Activated T-helper 17 cell treated with anti-CD3 and anti-CD28 coated beads, Interleukin-2, amount 50 U/mL, for 72 hours (primary cell): Measurements from ENCODE around the gene SLC49A3. TPM values are rescaled to one million over a fixed set of nuclear protein-coding genes. Genes with fewer than 3 reads are reported as not detected.
"Not testable (repeated sequence)": the region's sequence is repeated elsewhere in the genome, so short reads cannot be mapped to it uniquely, and the experiment has no call there.

Experiments
- ATAC-seq: fragments of 150-1000 bp; cut with Tn5 transposase; replicated peaks from 2 replicates; pipeline ENCODE4 v1.10.0; 2021; ENCODE audit warnings: mild to moderate bottlenecking, moderate library complexity
- H3K27ac Mint-ChIP-seq: one replicate; pipeline ENCODE4 v1.8.0; 2022; ENCODE audit warnings: mixed read lengths
- H3K27me3 Mint-ChIP-seq: one replicate; pipeline ENCODE4 v1.8.0; 2022; ENCODE audit warnings: mixed read lengths
- H3K36me3 Mint-ChIP-seq: one replicate; pipeline ENCODE4 v1.8.0; 2022; ENCODE audit warnings: low read depth, mild to moderate bottlenecking, mixed read lengths
- H3K4me1 Mint-ChIP-seq: one replicate; pipeline ENCODE4 v1.8.0; 2022; ENCODE audit warnings: mixed read lengths
- H3K4me3 Mint-ChIP-seq: one replicate; pipeline ENCODE4 v1.8.0; 2022; ENCODE audit warnings: mild to moderate bottlenecking, mixed read lengths
- H3K9me3 Mint-ChIP-seq: one replicate; pipeline ENCODE4 v1.8.0; 2022; ENCODE audit warnings: mixed read lengths
- total RNA-seq, 2 donors: library from RNA; stranded (reverse); gene quantifications; one replicate each; pipeline ENCODE4 v1.2.3, GENCODE V29; 2022

SLC49A3 gene
- total RNA-seq, result 1 to 10 TPM in 1 of 2 donors, under 1 TPM in 1; 0.61 to 1.4 TPM

DNA sequence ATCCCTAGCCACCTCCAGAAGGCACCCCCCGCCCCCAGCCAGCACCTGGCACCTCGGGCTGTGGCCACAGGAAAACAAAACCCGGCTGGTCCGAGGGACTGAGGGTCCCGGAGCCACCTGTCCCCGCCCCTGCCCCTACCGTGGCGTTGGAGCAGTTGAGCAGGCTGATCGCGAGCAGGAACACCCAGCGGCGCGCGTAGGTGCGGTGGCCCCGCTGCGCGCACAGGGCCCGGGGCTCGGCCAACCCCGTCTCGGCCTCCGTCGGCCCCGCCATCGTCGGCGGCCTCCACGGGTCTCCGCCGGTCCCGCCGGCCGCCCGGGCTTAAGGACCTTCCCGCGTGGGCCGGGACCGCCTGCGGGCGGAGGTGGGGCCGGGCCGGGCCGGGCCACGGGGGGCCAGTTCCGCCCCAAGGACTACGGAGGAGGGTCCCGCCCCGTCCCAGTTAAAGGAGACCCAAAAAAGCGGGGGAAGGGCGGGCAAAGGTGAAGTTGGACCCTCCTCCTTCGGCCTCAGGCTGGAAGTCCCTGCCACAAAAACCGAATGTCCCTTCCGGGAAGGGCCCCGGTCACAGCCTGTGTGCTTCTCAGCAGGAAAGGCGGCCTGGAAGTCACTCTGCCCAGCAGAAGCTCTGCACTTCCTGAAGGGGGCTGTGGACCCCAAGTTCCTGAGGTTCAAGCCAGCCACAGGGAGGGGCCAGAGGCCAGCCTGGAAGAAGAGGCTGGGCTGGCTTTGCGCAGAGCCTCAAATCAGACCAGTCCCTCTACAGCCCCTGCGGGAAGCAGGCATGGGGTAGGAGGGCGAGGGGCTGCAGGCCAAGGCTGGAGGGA is at the start of gene SLC49A3:
Gene SLC49A3, minus strand, starts transcription at position 298 of the 828 bp plus-strand sequence. Its CDS starts 24 bp downstream, at position 274.
- Mint-ChIP-seq H3K4me1 (no peaks in the 10 kb centered on the region), H3K36me3 (no peaks in the 10 kb centered on the region), H3K27me3 (peaks cover 6% of the 10 kb centered on the region), H3K4me3 (no peak within 1 kb of the TSS), H3K27ac (no peak within 1 kb of the TSS), H3K9me3 (no peaks in the 10 kb centered on the region)
- peak; percentile 32 for ATAC-seq

DNA sequence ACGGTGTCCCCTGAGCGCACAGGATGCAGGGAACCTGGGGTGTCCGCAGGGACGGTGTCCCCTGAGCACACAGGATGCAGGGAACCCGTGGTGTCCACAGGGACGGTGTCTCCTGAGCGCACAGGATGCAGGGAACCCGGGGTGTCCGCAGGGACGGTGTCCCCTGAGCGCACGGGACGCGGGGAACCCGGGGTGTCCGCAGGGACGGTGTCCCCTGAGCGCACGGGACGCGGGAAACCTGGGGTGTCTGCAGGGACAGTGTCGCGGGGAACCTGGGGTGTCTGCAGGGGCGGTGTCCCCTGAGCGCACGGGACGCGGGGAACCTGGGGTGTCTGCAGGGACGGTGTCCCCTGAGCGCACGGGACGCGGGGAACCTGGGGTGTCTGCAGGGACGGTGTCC is 47.6 kb upstream of the SLC49A3 start:
- not testable (repeated sequence) for H3K4me3 Mint-ChIP-seq, H3K9me3 Mint-ChIP-seq, H3K4me1 Mint-ChIP-seq, H3K27ac Mint-ChIP-seq, H3K27me3 Mint-ChIP-seq, ATAC-seq
- peaks cover 40% of the 10 kb centered on the region for H3K36me3 Mint-ChIP-seq

DNA sequence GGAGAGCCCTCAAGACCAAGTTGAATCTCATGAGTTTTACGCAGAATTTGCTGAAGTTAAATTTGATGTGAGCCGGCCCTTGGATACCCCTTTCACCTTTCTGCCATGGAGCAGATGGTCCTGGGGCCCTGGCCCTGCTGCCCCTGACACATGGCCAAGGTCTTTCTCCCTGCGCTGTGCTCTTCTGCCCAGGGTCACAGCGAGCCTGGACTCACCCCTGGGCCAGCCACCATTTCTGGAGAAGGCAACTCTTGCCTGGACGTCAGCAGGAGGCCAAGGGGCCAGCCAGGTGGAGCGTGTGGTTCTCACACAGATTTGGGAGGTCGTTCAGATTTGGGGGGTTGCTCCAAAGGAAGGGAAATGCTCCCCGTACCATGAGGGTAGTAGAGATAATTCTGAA is 46.6 kb upstream of the SLC49A3 start:
- H3K36me3 Mint-ChIP-seq, result peaks cover 45% of the 10 kb centered on the region
- ATAC-seq, result no peak
- H3K9me3 Mint-ChIP-seq, result no peaks in the 10 kb centered on the region
- H3K4me1 Mint-ChIP-seq, result no peaks in the 10 kb centered on the region
- H3K27ac Mint-ChIP-seq, result no peak overlapping the region
- no peaks in the 10 kb centered on the region for H3K27me3 Mint-ChIP-seq
- H3K4me3 Mint-ChIP-seq, result no peak overlapping the region

DNA sequence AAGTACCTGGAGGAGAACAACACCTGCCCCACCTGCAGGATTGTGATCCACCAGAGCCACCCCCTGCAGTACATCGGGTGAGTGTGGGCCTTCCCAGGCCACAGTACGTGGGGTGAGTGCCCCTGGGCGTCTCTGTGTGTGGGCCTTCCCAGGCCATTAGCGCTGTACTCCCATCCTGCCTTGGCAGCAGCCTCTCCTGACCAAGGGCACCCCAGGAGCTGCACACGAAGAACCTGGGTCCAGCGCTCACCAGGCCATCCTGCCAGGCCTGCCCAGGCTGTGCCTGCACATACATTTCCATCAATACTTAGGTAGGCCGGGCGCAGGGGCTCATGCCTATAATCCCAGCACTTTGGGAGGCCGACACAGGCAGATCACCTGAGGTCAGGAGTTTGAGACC is 46.0 kb upstream of the SLC49A3 start:
- no peaks in the 10 kb centered on the region for H3K27me3 Mint-ChIP-seq
- no peaks in the 10 kb centered on the region for H3K4me1 Mint-ChIP-seq
- H3K4me3 Mint-ChIP-seq, result no peak overlapping the region
- H3K36me3 Mint-ChIP-seq, result peaks cover 48% of the 10 kb centered on the region
- no peak for ATAC-seq
- no peak overlapping the region for H3K27ac Mint-ChIP-seq
- H3K9me3 Mint-ChIP-seq, result no peaks in the 10 kb centered on the region

DNA sequence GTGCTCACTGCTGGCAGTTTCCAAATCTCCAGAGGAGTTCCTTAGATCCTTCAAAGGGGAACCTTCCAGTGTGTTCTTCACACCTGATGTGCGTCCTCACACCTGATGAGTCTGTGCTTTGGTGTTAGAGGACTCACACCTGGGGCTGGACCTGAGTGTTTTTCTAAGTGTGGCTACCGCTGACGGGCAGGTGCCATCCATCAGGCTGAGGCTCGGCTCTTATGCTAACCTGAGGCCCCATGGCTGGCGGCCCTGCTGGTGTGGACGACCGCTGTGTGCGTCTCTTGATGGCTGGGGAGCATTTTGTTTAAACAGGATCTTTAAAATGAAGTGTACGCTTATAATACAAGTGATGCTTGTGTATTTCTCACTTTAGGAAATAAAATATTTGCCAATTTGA is 45.1 kb upstream of the SLC49A3 start:
- H3K27me3 Mint-ChIP-seq, result no peaks in the 10 kb centered on the region
- no peaks in the 10 kb centered on the region for H3K9me3 Mint-ChIP-seq
- peaks cover 48% of the 10 kb centered on the region for H3K36me3 Mint-ChIP-seq
- no peak overlapping the region for H3K4me3 Mint-ChIP-seq
- H3K27ac Mint-ChIP-seq, result no peak overlapping the region
- no peak for ATAC-seq
- H3K4me1 Mint-ChIP-seq, result no peaks in the 10 kb centered on the region

DNA sequence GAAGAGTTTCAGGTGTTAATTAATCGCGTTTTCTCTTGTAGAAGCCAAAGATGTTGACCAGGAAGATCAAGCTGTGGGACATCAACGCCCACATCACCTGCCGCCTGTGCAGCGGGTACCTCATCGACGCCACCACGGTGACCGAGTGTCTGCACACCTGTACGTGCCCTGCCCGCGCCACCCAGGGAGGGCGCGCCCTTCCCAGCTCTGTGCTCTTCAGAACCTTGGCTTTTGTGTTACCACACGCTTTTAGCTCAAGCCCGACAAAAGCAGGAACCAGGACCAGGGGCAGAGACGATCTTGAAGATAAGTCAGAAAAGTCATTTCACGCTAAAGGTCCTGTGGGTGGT is 44.7 kb upstream of the SLC49A3 start:
- no peak for ATAC-seq
- H3K4me1 Mint-ChIP-seq, result no peaks in the 10 kb centered on the region
- H3K9me3 Mint-ChIP-seq, result no peaks in the 10 kb centered on the region
- H3K4me3 Mint-ChIP-seq, result no peak overlapping the region
- H3K36me3 Mint-ChIP-seq, result peaks cover 48% of the 10 kb centered on the region
- H3K27ac Mint-ChIP-seq, result no peak overlapping the region
- no peaks in the 10 kb centered on the region for H3K27me3 Mint-ChIP-seq

DNA sequence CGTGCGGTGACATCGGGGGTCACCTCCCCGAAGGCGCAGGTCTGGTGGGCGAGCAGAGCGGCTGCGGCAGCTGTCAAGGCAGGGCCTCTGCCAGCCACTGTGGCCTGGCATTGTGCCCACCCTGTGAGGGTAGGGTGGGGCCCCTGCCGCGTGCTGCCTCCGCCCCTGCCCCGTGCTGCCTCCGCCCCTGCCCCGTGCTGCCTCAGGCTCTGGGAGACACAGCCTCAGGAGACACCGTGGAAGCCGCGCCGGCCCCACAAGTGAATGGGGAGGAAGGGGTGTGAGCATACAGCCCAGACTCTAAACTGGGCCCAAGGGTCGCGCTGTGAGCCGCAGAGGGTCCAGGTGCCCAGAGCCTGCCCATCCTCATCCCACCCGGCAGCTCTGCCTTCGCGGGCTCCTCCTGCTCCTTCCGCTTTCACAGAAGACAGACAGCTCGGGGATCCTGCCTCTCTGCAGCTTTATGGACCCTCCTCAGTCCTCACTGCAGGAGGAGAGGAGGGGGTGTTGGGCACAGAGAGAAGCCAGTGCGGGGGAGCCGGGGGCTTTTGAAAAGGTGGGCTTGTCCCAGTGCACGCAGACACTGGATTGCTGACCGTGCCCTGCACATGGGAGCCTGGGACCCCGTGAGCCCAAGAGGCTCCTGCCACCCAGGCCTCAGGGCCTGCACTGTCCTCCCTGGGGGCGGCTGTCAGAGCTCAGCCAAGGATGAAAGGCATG is 44.1 kb upstream of the SLC49A3 start:
- no peaks in the 10 kb centered on the region for H3K4me1 Mint-ChIP-seq
- no peaks in the 10 kb centered on the region for H3K27me3 Mint-ChIP-seq
- H3K9me3 Mint-ChIP-seq, result no peaks in the 10 kb centered on the region
- no peak for ATAC-seq
- no peak overlapping the region for H3K4me3 Mint-ChIP-seq
- H3K27ac Mint-ChIP-seq, result no peak overlapping the region
- peaks cover 45% of the 10 kb centered on the region for H3K36me3 Mint-ChIP-seq

DNA sequence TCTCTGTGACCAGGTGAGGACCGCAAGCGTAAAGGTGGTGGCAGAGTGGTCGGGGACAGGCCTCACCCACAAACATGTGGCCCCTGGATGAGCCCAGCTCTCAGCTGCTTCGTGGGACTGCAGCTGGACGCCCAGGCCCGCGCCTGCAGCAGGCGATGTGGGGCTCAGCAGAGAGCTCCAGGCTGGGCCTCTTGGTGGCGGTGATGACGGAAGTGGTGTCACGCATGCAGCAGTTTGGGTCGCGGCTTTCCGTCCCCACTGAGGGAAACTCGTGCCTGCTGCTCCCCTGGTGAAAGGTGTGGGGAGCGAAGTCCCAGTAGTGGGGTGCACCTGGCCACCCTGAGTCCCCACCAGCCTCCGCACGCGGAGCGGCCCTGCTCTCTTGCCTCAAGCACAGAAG is 43.5 kb upstream of the SLC49A3 start:
- no peaks in the 10 kb centered on the region for H3K27me3 Mint-ChIP-seq
- no peaks in the 10 kb centered on the region for H3K4me1 Mint-ChIP-seq
- no peaks in the 10 kb centered on the region for H3K9me3 Mint-ChIP-seq
- no peak overlapping the region for H3K4me3 Mint-ChIP-seq
- no peak for ATAC-seq
- H3K27ac Mint-ChIP-seq, result no peak overlapping the region
- peaks cover 40% of the 10 kb centered on the region for H3K36me3 Mint-ChIP-seq

DNA sequence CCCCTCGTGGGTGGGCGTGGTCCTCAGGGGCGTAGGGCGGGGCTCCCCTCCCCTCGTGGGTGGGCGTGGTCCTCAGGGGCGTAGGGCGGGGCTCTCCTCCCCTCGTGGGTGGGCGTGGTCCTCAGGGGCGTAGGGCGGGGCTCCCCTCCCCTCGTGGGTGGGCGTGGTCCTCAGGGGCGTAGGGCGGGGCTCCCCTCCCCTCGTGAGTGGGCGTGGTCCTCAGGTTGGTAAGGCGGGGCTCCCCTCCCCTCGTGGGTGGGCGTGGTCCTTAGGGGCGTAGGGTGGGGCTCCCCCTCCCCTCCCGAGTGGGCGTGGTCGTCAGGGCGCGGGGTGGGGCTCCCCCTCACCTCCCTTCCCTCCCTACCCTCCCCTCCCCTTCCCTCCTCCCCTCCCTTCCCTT is 43.0 kb upstream of the SLC49A3 start:
- ATAC-seq, H3K27ac Mint-ChIP-seq, H3K9me3 Mint-ChIP-seq, H3K27me3 Mint-ChIP-seq, H3K4me3 Mint-ChIP-seq, H3K4me1 Mint-ChIP-seq: not testable (repeated sequence)
- peaks cover 35% of the 10 kb centered on the region for H3K36me3 Mint-ChIP-seq

DNA sequence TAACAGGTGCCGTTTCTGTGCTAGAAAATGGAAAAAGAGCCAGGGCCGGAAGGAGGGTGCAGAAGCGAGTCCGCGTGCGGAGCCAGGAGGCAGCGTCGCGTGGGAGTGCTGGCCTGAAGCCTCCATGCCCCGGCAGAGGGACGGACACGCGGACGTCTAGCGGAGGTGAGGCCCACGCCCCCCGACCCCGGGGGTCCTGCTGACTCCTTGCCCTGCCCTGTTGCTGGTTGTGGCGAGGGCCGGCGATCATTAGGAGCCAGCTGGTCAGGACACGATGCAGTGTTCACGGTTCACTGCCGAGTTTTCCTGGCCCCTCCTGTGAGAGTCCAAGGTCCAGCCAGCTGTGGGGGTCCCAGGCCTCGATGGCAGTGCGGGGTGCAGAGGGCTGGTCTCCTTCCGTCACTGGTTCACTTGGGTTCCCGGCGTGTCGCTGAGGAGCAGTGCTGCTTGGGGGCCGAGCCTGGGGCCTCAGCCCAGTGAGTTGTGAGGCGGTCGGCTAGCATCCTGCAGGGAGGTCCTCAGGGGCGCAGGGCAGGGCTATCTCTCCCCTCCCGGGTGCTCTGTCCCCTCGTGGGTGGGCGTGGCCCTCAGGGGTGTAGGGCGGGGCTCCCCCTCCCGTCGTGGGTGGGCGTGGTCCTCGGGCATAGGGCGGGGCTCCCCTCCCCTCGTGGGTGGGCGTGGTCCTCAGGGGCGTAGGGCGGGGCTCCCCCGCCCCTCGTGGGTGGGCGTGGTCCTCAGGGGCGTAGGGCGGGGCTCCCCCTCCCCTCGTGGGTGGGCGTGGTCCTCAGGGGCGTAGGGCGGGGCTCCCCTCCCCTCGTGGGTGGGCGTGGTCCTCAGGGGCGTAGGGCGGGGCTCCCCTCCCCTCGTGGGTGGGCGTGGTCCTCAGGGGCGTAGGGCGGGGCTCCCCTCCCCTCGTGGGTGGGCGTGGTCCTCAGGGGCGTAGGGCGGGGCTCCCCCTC is 42.3 kb upstream of the SLC49A3 start:
- not testable (repeated sequence) for H3K27me3 Mint-ChIP-seq, H3K4me3 Mint-ChIP-seq, H3K27ac Mint-ChIP-seq, ATAC-seq, H3K9me3 Mint-ChIP-seq, H3K4me1 Mint-ChIP-seq
- H3K36me3 Mint-ChIP-seq, result peaks cover 35% of the 10 kb centered on the region

DNA sequence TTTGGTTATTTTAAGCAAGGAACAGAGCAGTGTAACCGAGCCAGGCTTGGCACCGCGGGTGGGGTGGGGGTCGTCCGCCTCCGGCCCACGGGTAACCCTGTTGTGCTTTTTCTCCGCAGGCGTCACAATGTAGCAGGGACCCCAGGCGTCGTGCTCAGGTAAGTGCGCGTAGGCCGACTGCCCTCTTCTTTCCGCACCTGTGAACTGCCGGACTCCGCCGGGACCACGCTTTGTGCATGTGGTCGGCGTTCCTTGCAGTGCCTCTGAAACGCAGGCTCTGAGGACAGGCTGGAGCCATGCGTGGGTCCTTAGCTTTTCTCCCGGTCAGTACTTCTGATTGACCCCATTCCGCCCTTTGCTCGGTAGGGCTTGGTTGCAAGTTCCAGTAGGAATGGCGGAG is 41.6 kb upstream of the SLC49A3 start:
- Mint-ChIP-seq H3K27ac (no peak overlapping the region), H3K9me3 (no peaks in the 10 kb centered on the region), H3K36me3 (peaks cover 32% of the 10 kb centered on the region), H3K4me1 (no peaks in the 10 kb centered on the region), H3K27me3 (no peaks in the 10 kb centered on the region), H3K4me3 (no peak overlapping the region)
- no peak for ATAC-seq

DNA sequence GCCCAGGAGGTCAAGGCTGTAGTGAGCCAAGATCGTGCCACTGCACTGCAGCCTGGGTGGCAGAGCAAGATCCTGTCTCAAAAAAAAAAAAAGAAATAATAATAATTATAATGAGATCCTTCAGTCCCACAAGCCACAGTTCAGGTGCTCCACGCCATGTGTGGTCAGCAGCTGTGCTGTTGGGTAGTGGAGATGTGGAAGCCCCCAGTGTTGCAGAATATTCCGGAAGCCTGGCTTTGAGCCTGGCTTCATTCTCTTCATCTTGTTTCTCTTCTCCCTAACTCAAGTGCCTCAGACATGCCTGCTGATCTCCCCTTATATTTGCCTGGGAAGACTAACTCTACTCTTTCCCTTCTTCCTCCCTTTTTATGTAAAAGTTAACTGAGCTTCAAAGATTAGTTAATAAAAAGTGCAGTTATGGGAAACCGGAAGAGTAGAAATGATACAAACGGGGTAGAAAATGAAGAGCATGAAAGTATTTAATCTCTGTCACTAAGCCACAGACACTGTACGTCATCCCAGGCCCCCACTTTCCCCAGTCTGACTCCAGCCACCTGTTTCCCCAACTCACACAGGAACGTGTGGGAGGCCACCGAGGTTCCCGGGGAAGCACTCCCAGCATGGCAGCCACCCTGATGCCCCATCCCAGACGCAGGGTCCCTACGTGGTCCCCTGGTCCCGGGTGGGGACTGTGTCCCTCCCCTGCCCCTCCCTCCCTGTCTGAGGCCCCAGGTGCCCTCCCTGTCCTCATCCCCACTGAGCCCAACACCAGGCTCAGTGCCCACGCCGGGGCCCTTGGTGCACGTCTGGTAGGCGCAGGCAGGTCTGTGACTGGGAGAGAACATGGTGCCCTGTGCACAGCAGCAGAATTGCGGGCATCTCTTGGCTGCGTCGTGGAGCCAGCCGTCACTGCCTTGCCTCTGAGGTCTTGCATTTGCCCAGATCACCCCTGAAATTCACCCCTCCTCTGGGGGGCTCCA is 40.7 kb upstream of the SLC49A3 start:
- no peak for ATAC-seq
- no peak overlapping the region for H3K4me3 Mint-ChIP-seq
- H3K9me3 Mint-ChIP-seq, result no peaks in the 10 kb centered on the region
- no peaks in the 10 kb centered on the region for H3K4me1 Mint-ChIP-seq
- H3K27me3 Mint-ChIP-seq, result no peaks in the 10 kb centered on the region
- peaks cover 24% of the 10 kb centered on the region for H3K36me3 Mint-ChIP-seq
- H3K27ac Mint-ChIP-seq, result peak overlapping the region; percentile 12

DNA sequence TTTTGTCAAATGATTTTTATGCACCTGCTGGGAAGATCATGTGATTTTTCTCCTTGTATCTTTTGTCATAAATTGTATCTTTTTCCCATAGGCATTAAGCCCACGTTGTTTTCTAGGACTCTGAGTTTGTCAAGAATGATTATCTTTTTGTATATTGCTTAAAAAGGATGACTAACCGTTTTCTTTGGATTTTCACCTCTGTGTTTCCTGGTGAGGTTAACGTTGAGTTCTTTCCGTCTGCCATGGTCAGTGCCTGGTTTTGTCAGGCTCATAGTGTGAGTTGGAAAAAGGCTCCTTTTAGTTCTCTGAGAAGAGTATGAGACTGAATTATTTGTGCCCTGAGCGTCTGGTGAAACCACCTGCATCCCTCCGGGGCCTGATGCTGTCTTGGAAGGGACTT is 38.6 kb upstream of the SLC49A3 start:
- Mint-ChIP-seq H3K27ac (no peak overlapping the region), H3K4me1 (no peaks in the 10 kb centered on the region), H3K27me3 (no peaks in the 10 kb centered on the region), H3K4me3 (no peak overlapping the region), H3K36me3 (peaks cover 8% of the 10 kb centered on the region), H3K9me3 (no peaks in the 10 kb centered on the region)
- ATAC-seq, result no peak
